H1 (cell line): ENCODE measurements around the gene PRMT3. TPM values are rescaled to one million over a fixed set of nuclear protein-coding genes. Genes with fewer than 3 reads are reported as not detected.

ENCODE experiments used
- CTBP2 ChIP-seq: IDR thresholded peaks from 2 replicates; pipeline ENCODE4 v1.7.0; 2011; ENCODE audit warnings: borderline replicate concordance, mild to moderate bottlenecking, moderate library complexity, mixed read lengths, low read length; ENCODE audit not compliant: insufficient read depth, insufficient read length
- NRF1 ChIP-seq: IDR thresholded peaks from 2 replicates; pipeline ENCODE4 v1.6.1; 2011; ENCODE audit warnings: mild to moderate bottlenecking, low read depth, low read length, improper control_type of control experiment
- RXRA ChIP-seq: IDR thresholded peaks from 2 replicates; pipeline ENCODE4 v1.6.1; 2011; ENCODE audit warnings: low read depth, mild to moderate bottlenecking, low read length, moderate library complexity; ENCODE audit not compliant: insufficient read depth
- SIN3A ChIP-seq, 2 experiments: IDR thresholded peaks in 1 of 2; conservative IDR thresholded peaks in 1 of 2; 2 replicates each; pipeline ENCODE4 v1.6.1; 2011 to 2012; ENCODE audit warnings: low read length in 2 of 2, improper control_type of control experiment in 1 of 2, low read depth in 1 of 2, mild to moderate bottlenecking in 1 of 2
- YY1 ChIP-seq: IDR thresholded peaks from 2 replicates; pipeline ENCODE4 v1.6.1; 2011; ENCODE audit warnings: low read depth, mild to moderate bottlenecking, low read length
- polyA plus RNA-seq, 7 experiments: library from polyadenylated mRNA; depleted of rRNA in 3 of 7; stranded (reverse) in 5 of 7; unstranded in 2 of 7; fragments of >200 nt in 5 of 7; fragments of 200-250 nt in 2 of 7; gene quantifications; 1 replicate in 5 of 7; 2 replicates in 1 of 7; 4 replicates in 1 of 7; pipeline versions ENCODE4 v1.2.1 to v1.2.3, GENCODE V29; 2011 to 2013; ENCODE audit warnings: missing spikeins in 2 of 7, mixed read lengths in 2 of 7
- total RNA-seq: library from RNA; stranded (reverse); fragmentation: NEBNext Ultra II Directional; extraction: Animal tissue kit (Norgen Biotek cat#: 25700); gene quantifications from 2 replicates; pipeline ENCODE4 v1.2.1, GENCODE V29; 2021
- TF ChIP-seq, protein P1 (sequence below): fragments of 300-600 bp; sonication (generic); IDR thresholded peaks from 2 replicates; pipeline ENCODE4 v1.7.1; 2012; ENCODE audit warnings: low read length, moderate library complexity, mild to moderate bottlenecking, inconsistent platforms; ENCODE audit not compliant: insufficient replicate concordance

PRMT3 gene
- total and polyA plus RNA-seq, 2 of the 8 experiments (the other 6 are each of a cell fraction or from before 2014, with no cell fraction given) = 11.2 to 26.5 TPM

DNA sequence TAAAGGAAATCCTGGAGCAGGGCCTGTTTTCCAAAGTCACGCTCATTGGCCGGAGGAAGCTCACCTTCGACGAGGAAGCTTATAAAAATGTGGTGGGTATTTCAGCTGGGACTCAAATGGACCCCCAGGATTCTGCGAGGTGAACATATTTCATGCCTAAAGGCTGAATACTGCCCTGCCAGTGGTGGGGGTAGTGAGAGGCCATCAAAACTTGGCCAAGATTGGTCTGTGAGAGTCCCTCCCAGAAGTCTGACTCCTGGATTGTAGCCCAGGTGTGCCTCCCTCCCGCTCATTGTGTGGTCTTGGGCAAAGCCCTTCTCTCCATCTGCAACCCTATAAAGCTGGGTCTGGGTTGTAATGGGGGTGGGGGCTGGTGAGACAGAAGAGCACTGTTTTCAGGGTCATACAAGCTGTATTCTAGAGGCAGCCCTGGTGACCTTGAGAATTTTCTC lies 23.1 kb upstream of the PRMT3 start (continued):
- TF ChIP-seq, protein P1, sequence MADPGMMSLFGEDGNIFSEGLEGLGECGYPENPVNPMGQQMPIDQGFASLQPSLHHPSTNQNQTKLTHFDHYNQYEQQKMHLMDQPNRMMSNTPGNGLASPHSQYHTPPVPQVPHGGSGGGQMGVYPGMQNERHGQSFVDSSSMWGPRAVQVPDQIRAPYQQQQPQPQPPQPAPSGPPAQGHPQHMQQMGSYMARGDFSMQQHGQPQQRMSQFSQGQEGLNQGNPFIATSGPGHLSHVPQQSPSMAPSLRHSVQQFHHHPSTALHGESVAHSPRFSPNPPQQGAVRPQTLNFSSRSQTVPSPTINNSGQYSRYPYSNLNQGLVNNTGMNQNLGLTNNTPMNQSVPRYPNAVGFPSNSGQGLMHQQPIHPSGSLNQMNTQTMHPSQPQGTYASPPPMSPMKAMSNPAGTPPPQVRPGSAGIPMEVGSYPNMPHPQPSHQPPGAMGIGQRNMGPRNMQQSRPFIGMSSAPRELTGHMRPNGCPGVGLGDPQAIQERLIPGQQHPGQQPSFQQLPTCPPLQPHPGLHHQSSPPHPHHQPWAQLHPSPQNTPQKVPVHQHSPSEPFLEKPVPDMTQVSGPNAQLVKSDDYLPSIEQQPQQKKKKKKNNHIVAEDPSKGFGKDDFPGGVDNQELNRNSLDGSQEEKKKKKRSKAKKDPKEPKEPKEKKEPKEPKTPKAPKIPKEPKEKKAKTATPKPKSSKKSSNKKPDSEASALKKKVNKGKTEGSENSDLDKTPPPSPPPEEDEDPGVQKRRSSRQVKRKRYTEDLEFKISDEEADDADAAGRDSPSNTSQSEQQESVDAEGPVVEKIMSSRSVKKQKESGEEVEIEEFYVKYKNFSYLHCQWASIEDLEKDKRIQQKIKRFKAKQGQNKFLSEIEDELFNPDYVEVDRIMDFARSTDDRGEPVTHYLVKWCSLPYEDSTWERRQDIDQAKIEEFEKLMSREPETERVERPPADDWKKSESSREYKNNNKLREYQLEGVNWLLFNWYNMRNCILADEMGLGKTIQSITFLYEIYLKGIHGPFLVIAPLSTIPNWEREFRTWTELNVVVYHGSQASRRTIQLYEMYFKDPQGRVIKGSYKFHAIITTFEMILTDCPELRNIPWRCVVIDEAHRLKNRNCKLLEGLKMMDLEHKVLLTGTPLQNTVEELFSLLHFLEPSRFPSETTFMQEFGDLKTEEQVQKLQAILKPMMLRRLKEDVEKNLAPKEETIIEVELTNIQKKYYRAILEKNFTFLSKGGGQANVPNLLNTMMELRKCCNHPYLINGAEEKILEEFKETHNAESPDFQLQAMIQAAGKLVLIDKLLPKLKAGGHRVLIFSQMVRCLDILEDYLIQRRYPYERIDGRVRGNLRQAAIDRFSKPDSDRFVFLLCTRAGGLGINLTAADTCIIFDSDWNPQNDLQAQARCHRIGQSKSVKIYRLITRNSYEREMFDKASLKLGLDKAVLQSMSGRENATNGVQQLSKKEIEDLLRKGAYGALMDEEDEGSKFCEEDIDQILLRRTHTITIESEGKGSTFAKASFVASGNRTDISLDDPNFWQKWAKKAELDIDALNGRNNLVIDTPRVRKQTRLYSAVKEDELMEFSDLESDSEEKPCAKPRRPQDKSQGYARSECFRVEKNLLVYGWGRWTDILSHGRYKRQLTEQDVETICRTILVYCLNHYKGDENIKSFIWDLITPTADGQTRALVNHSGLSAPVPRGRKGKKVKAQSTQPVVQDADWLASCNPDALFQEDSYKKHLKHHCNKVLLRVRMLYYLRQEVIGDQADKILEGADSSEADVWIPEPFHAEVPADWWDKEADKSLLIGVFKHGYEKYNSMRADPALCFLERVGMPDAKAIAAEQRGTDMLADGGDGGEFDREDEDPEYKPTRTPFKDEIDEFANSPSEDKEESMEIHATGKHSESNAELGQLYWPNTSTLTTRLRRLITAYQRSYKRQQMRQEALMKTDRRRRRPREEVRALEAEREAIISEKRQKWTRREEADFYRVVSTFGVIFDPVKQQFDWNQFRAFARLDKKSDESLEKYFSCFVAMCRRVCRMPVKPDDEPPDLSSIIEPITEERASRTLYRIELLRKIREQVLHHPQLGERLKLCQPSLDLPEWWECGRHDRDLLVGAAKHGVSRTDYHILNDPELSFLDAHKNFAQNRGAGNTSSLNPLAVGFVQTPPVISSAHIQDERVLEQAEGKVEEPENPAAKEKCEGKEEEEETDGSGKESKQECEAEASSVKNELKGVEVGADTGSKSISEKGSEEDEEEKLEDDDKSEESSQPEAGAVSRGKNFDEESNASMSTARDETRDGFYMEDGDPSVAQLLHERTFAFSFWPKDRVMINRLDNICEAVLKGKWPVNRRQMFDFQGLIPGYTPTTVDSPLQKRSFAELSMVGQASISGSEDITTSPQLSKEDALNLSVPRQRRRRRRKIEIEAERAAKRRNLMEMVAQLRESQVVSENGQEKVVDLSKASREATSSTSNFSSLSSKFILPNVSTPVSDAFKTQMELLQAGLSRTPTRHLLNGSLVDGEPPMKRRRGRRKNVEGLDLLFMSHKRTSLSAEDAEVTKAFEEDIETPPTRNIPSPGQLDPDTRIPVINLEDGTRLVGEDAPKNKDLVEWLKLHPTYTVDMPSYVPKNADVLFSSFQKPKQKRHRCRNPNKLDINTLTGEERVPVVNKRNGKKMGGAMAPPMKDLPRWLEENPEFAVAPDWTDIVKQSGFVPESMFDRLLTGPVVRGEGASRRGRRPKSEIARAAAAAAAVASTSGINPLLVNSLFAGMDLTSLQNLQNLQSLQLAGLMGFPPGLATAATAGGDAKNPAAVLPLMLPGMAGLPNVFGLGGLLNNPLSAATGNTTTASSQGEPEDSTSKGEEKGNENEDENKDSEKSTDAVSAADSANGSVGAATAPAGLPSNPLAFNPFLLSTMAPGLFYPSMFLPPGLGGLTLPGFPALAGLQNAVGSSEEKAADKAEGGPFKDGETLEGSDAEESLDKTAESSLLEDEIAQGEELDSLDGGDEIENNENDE = no peak
- TF ChIP-seq YY1 = no peak
- no peak for TF ChIP-seq NRF1
- no peak for TF ChIP-seq RXRA
- TF ChIP-seq CTBP2 = no peak
- TF ChIP-seq SIN3A (conservative IDR thresholded peaks at IDR 0.05 in 1 of 2, IDR thresholded peaks at IDR 0.05 in 1 of 2; ENCODE audit: low read depth in 1 of 2, low read length in 2 of 2) = no peak
